Inferior parietal cortex (tissue), 1 donor: Measurements from ENCODE around the gene PLEKHA6.

Source experiments
- DNase-seq: peaks from one replicate; pipeline ENCODE4 v3.0.0-alpha.2; 2016; ENCODE audit errors: extremely low spot score

Gene PLEKHA6

GRCh38 chr1:204383163-204383904 is 23.6 kb upstream of the PLEKHA6 start:
- DNase-seq, result no peak

DNA sequence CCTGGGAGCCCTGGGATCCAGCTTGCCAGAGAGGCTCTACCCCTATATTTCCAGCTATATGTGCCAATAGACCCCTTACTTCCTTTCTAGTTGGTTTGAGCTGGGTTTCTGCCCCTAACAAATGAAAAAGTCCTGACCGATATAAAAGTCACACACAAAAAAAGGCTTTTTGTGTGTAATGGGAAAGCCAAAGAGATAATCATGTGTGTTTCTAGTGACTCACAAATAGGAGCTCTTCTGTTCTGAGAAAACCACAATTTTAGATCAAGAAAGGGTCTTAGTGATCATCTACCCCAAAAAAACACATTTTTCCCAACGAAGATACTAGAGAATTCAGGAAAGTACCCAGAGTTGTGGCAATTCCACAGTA is 23.0 kb upstream of the PLEKHA6 start:
- no peak for DNase-seq

DNA sequence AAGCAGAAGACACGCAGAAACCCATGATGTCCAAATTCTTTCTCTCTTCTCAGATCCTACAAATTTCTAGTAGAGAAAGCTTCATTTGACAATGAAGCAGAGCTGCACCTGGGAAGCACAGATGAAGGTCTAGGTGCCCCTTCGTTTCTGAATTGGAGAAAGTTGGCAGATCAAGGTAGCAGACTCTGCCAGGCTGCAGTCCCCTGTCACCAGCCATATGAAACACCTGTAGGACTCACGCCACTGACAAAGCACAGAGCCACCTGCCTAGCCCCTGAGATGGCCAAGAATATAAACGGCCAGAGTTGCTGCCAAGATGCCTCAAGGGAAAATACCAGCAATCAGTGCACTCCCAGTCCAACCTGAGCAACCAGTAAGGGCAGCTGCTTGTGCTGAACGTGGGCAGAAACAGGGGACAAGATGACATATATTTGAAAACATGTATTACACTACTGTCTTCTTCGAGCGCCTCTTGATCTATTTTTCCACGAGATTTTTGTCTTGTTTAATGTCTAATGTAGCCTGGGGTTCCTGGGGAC is 20.6 kb upstream of the PLEKHA6 start:
- DNase-seq, result no peak

GRCh38 chr1:204377800-204378668 is 18.3 kb upstream of the PLEKHA6 start:
- peak; percentile 10 for DNase-seq

DNA sequence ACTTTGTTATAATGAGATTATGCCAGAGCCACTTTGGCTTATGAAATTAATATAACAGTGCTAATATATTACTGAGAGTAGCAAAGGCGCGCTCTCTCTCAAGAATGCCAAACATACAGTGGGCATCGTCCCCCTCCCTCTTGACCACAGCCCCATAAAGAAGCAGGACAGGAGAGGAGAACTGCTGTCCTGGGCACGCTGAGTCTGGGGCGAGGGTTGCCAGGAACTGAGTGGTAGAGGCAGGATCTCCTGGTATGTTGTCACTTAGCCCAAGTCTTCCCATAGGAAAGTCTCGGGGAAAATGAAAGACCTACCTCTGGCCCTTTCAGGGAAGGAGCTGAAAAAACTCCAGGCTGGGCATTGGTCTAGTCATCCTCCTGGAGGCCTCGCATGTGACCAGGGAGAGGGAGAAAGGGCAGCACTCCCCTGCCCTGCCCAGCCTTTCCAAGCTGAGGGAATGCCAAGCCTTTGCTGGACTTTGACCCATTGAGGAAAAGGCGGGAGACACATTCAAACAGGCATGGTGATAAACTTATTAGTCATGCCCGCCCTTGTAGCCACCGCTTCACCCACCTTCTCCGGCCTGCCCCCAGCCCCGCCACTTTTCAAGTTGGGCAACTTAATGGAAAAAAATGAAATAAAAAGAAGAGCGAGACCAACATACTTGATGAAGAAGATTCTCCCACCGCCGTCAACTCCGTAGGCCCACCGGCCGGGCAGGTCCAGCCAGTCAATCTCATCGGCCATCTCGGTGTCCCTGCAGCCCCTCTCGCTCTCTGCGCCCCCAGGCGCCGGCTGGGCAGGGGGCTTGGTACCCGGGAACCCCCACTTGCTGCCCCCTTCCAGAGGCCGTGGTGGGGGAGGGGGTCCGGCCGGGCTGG is 17.4 kb upstream of the PLEKHA6 start:
- no peak for DNase-seq

DNA sequence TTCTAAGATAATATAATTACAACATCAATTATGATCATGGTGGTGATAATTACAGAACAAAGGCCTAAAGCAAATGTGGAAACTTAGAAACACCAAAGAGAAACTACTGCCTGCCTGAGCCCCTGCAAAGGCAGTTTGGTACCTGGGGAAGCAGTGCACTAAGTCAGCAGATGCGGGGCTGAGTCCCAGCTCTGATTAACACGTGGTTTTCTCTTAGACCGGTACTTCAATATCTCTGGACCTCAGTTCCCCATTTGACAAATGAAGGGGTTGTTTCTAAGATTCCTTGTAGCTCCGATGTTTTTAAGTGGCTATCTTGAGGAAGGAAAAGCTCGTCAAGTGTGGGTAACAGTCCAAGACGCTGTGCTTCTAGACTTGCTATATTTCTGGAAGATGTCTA is 16.7 kb upstream of the PLEKHA6 start:
- no peak for DNase-seq

GRCh38 chr1:204373911-204374310 is 14.2 kb upstream of the PLEKHA6 start:
- DNase-seq, result no peak

GRCh38 chr1:204370176-204370575 is 10.4 kb upstream of the PLEKHA6 start:
- no peak for DNase-seq

DNA sequence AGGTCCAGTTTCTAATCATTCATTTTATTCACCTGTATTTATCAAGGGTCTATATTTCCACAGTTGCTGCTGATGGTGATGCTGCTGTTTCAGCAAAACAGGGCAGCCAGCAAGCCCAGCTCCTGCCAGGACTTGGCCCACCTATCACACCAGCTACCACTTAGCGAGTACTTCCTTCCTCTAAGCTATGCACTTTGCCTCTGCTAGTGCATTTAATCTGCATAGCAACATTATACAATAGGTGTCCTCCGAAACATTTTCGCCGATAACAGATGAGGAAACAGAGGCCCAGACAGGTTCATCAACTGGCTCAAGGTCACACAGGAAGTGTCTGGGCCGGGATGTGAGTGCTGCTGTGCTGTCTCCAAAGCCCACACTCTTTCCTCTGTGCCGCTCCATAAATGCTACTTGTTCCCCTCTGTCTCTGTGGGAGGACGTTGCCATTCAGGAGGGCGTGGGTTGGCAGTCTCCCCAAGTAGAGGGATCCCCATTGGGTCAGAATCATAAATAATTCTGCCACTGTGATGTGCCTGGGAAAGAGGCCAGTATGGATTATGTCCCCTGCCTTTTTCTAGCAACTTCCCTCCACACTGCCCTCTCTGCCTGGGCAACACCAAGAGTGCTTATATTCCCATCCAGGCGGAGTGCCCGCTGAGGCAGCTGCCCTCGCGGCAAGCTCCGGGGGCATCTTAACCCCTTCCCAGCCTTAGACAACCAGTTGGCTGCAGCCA is 9.4 kb upstream of the PLEKHA6 start:
- peak; percentile 59 for DNase-seq

DNA sequence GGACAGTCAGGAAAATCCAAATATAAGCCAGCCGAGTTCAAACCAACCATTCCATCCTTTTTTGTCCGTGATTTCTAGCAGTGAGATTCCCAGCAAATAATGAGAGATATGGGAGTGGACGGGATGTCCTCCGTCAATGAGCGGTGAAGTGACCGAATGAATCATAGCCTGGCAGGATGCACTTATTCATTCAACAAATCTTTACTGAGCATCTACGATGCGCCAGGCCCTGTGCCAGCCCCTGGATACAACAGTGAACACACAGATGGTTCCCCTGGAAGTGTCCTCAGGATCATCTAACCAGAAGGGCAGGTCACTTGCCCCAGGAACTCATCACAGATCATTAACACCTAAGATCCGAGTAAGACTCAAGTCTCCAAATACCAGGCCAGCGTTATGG is 8.2 kb upstream of the PLEKHA6 start:
- no peak for DNase-seq

DNA sequence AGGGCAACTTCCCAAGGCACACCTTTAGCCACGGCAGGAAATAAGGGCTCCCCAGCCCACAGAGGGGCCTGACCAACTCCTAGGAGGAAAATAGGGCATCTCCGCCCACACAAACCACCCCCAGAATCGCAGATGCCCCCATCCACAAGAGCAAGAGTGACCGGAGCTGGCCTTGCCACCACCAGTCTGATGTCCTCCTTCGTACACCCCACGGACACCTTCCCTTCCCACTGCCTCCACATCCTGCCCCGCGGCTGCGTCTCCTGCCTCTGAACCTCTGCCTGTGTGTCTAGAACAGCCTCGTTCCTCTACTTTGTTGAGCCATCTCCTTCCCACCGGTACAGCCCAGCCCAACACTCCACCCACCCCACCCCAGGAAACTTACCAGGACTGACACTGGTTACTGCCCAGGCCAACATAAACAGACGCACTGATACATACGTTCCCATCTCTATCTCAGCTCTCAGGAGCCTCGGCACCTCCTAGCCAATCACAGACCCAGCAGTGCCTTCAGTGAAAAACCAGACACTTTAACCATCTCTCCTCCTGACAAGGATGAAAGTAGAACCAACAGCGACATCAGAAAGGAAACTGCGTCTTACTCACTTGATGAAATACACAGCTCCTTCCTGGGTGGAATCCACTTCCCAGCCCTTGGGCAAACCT is 7.6 kb upstream of the PLEKHA6 start:
- no peak for DNase-seq

DNA sequence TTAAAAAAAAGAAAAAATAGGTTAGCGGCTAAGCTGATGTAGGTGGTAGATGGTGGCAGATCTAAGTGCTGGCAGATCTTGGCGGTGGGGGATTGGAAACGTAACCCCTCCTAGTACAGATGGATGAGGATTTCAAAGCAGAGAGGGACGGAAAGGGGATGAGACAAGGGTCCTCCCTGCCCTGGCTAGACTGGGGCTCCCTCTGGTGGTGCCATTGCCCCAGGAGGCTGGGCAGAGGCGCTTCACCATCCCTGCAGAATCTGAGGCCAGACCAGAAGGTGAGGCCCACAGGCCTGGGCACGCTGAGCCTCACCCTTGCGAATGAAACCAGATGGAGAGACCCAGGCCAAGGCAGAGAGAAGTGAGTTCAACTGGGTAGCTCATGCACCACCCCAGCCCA is 7.0 kb upstream of the PLEKHA6 start:
- DNase-seq, result no peak

- DNase-seq, result peak; percentile 90
These were observed 3.8 kb upstream of the PLEKHA6 start for GRCh38 chr1:204363335-204364114.

- no peak for DNase-seq
These were observed 3.2 kb upstream of the PLEKHA6 start for GRCh38 chr1:204362984-204363334.

- DNase-seq, result no peak
These were observed 2.1 kb upstream of the PLEKHA6 start for GRCh38 chr1:204361781-204362180.

- no peak for DNase-seq
These were observed 1.6 kb upstream of the PLEKHA6 start for GRCh38 chr1:204361341-204361771.

GRCh38 chr1:204360314-204360713 is 585 bp upstream of the PLEKHA6 start:
- DNase-seq, result no peak

GRCh38 chr1:204359131-204359473 is 627 bp downstream of the PLEKHA6 start:
- DNase-seq, result no peak

DNA sequence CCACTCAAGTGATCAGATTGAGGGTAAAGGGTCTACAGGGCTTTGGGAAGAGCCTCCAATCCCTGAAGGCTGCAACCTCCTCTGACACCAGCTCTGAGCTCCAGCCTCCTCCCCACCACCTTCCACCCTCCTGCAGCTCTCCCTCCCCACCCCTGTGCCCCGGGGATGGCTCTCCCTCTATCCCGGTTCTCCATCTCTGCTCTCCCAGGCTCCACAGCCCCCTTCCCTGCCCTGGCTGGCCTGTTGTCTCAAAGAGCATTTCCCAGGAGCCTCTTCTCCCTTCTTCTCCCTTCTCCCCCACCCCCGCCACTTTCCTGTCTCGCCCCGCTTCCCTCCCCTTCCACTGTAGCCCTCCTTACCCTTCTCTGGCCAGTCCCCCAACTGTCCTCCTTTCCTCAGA is 1.1 kb downstream of the PLEKHA6 start:
- no peak for DNase-seq
